GM18499 (cell line): Measurements from ENCODE around the gene GPR137B.

ENCODE experiments used
- ATAC-seq: cut with Tn5 transposase; IDR thresholded peaks from one replicate; pipeline ENCODE4 v1.9.1; 2021; ENCODE audit warnings: moderate number of reproducible peaks; ENCODE audit not compliant: insufficient read depth, unreplicated experiment

GPR137B gene

DNA sequence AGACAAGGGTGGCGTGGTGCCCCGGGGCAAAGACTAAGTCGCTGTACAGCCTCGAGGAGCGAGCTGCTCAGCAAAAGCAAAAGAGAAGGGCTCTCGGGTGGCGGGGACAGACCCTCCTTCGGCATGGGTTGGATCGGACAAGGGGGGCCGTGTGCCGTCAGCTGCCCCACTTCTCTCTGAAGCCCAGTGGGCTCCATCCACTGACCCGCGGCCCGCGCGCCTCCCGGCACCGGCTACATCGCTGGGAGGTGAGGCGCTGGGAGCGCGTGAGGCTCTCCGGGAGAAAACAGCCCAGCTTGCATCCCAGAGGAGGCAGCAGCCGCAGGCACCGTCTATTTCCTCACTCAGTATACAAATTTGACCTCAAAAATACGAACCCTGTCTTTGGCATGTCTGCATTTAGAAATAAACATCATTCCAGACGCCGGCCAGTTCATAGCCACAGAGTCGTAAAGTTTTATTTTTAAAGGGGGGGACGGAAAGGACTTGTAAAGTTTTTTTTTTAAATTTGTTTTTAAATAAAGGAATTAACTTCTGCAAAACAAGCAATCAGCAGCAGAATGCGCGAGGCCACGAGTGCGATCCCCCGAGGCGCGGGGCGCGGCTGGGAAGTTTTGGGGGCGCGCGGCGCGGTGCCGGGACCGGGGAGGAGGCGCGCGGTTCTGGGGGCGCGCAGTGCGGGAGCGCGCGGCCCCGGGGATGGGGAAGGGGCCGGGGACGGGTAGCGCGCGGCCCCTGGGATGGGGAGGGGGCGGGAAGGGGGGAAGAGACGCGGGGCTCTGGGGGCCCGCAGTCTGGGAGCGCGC lies 689 bp upstream of the GPR137B start:
- no peak for ATAC-seq

DNA sequence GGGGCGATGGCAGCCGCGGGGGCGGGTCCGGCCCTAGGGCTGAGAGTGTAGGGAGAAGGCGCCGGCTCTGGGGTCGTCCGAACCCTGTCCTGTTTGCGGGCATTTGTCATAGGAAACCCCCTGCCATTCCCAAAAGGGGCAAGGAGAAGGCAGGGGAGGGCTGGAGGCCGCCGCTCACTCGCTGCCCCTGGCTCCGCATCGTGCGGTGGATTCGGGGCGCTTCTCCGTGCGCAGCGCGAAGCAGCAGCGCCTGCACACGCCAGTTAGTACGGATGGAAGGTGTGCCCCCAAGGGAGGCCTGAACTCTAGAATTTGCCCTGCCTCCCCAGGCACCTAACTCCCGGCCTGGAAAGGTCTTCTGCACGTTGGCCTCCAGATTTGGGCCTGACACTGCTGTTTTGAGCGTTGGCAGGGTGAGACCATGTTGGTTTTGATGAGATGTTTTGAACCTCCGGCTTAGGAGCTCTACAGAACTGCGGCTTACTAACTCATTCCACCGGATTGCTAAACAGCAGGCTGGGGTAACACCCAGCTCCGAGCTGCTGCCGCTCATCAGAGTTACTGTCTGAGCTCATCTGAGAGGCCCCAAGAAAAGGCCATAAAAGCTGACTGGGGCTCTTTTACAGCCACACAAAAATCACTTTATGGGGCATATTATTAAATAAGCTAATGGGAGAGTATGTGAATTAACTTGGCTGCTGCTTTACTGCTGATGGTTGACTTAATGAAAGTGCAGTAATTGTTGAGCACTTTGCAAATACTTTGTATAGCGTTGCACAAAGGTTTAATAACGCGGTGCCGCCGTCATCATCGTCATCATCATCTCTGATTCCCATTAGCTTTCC lies 987 bp downstream of the GPR137B start:
- ATAC-seq: no peak

GRCh38 chr1:236144033-236144432 lies 1.7 kb downstream of the GPR137B start:
- no peak for ATAC-seq

DNA sequence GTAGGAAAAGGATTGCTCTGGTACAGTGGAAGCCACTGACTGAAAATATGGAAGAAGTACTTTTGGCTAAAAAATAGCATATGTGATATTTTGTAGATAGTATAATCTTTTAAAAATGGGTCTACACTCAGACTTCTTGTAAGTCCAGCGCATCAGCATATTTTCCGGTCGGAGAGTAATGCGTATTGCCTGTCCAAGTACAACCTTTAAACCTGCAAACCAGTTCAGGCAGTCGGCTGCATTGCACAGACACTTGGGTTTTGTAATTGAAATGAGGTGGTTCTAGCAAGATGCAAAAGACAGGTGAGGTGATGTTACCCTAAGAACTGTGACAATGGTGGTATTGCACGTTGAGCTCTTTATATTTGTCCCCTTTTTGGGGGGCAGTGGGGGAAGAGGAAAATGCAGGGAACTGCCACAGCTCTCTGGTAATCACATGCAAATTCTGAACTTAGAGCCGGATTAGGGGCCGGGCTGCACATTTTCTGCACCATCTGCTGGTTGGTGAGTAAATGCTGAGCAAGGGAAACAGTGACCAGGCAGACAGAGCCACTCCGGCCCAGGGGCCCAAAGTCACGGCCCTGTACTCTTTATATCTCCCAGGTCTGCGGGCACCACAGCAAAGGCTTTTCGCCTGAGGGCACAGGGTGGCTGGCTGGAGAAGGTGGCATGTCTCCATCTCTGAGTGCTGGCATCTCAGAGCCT lies 2.3 kb downstream of the GPR137B start:
- no peak for ATAC-seq

DNA sequence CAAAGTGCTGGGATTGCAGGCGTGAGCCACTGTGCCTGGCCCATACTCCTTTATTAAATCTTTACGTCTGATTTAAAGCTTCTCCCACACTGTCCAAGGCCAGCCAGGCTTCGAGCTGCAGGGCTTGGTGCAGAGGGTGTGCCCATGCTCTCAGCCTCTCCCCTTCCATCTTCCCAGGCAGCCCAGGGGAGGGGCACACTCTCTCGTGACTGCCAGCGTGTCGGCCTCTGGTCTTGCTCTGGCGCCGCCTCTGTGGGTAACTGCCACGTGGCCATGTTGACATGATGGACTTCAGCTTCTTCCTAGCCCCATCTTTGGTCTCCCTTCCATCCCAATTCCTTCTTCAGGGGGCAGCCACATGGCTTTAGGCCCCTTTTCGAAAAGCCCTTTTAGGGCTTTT lies 4.7 kb downstream of the GPR137B start:
- no peak for ATAC-seq

GRCh38 chr1:236147521-236148469 lies 5.5 kb downstream of the GPR137B start:
- no peak for ATAC-seq

DNA sequence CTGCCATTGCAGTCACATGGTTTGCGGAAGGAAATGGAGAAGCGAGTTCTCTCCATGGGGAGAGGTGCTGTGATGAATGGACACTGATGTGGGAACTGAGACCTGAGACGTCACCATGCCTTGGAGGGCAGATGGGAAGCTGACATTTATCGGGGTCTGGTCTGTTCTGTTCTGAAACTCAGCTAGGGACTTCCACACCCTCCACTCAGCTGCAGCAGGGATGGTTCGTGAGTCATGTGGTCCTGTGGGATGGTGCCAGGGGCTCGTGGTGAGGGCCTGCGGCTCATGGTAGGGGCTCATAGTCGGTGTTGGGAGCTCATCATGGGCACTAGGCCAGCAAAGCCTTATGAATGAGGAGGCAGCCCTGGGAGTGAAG lies 6.1 kb downstream of the GPR137B start:
- no peak for ATAC-seq

- no peak for ATAC-seq
Measured at GRCh38 chr1:236149003-236149595, 6.8 kb downstream of the GPR137B start.

GRCh38 chr1:236149696-236150228 lies 7.4 kb downstream of the GPR137B start:
- no peak for ATAC-seq

- no peak for ATAC-seq
Measured at GRCh38 chr1:236150311-236150955, 8.1 kb downstream of the GPR137B start.

DNA sequence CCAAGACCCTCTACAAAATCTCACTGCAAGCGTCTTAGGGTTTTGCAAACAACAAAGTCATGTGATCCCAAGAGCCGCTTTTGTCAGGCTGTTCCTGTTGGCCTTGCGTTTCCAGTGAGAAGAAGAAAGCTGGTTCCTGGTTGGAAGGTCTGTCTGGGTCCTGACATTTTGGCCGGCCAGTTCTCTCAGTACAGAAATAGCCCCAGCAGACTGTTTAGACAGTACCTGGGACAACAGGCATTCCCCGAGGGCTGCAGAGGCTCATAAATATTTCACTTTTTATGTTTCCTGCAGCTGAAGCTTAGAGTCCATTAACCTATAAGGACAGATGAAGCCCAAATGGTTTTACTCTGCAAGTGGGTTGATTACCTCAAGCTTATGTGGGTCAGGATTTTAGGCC lies 8.6 kb downstream of the GPR137B start:
- ATAC-seq: no peak

DNA sequence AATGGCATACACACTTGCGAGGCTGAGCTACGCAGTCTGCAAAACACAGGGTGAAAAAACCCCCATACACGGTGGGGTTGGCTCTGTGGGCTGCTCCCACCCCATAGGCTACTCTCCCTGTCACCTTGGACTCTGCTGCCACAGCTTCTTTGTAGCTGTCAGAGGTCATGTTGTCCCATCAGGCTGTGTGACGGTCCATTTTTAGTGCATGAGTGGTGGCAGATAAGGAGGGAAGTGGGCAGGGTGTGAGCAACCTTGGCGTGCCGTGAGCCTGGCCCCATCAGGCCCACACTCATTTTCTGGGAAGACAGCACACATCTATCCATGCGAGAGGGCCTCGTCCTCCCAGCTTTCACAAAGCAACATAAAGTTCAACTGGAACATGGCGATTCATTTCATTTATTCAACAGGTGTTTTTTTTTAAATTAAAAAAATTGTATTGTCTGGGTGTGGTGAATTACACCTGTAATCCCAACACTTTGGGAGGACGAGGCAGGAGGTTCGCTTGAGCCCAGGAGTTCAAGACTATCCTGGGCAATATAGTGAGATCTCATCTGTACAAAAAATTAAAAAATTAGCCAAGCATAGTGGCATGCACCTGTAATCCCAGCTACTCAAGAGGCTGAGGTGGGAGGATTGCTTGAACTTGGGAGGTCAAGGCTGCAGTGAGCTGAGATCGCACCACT lies 9.5 kb downstream of the GPR137B start:
- ATAC-seq: no peak

DNA sequence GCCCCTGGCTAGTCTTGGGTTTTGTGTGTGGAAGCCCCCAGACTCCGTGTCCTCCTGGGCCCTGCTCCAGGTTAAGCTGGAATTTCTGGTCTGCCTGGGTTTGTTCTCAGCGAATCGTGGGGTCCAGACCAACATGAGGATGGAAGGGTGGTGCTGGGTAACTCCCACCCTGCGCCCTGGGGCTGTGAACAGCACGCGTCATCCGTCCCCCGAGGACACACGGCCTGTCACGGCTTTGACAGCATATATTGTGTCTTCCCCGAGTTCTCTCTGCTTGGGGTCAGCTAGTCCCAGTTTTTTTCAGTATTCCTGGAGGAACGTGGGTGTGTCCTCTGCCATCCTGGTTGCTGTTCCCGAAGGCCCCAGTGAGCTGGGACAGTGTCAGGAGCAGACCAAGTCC lies 11.8 kb downstream of the GPR137B start:
- ATAC-seq: no peak

DNA sequence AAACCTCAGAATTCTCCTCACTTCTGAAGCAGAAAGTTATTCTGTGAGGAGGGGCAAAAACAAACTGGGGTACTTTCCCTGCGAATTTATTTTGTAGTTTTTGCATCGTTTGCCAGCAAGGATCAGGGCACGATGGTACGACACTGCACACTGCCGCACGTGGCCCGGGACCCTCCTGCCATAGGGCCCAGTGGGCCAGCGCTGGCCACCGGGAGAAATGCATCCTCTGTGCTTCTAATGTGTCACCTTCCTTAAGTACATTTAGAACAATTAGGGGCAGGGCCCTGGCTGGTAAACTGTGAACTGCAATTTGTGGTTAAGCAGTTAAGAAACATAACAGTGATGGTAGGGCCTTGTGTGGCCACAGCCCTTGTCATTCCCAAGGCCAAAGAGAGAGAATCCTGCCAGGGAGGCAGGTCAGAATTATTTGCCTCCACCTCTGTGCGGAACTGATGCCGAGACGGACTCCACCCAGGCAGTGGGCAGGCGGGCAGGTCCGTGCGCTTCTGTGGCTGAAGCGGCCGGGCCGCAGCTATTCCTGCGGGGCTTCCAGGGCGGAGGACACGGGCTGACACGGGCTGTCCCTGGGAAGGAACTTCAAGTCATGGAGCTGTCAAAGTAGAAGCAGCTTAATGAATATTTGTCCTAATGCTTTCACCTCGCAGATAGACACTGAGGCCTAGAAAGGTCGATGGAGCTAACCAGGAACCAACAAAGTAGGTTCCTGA lies 12.5 kb downstream of the GPR137B start:
- ATAC-seq: no peak

DNA sequence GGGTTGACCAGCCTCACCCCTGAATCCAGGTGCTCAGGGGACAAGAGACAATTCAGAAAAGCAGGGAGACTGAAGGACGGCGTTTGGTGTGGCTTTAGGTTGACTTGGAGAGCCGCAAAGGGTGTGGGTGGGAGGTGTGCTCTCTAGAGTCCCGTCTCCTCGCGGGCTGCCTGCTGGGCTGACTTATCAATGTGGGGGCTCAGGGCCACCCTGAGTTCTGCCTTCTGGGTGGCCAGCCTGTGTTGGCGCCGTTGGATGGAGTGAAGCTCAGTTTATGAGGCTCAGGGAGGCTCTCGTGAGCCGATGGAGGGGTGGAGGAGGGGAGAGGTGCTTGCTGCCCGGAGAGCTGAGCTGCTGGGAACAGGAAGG lies 13.0 kb downstream of the GPR137B start:
- no peak for ATAC-seq

- no peak for ATAC-seq
Measured at GRCh38 chr1:236155841-236156503, 13.6 kb downstream of the GPR137B start.
